Hematopoietic multipotent progenitor cell treated with erythropoietin and hydrocortisone succinate and interleukin-3 and kit ligand, for 4 days (in vitro differentiated cells): ENCODE measurements around the gene HP.
"Not testable (repeated sequence)": the region's sequence is repeated elsewhere in the genome, so short reads cannot be mapped to it uniquely, and the experiment has no call there.

Source experiments
- DNase-seq: peaks from one replicate; pipeline ENCODE4 v3.0.0-alpha.2; 2015

The HP gene

GRCh38 chr16:72043539-72043938, 10.8 kb upstream of the HP start:
- no peak for DNase-seq

GRCh38 chr16:72044296-72044695, 10.0 kb upstream of the HP start:
- DNase-seq: peak; percentile 47

- no peak for DNase-seq
Measured at GRCh38 chr16:72044825-72045359, 9.4 kb upstream of the HP start.

GRCh38 chr16:72049110-72049509, 5.2 kb upstream of the HP start:
- no peak for DNase-seq

GRCh38 chr16:72050769-72051464, 3.4 kb upstream of the HP start:
- DNase-seq: no peak

- DNase-seq: peak; percentile 59
Measured at GRCh38 chr16:72051818-72052217, 2.5 kb upstream of the HP start.

- no peak for DNase-seq
Measured at GRCh38 chr16:72055911-72056310, 1.6 kb downstream of the HP start.

GRCh38 chr16:72057313-72057712, 3.0 kb downstream of the HP start:
- DNase-seq: not testable (repeated sequence)

GRCh38 chr16:72059060-72059459, 4.8 kb downstream of the HP start:
- not testable (repeated sequence) for DNase-seq

- no peak for DNase-seq
Measured at GRCh38 chr16:72060405-72060804, 6.1 kb downstream of the HP start.

GRCh38 chr16:72061564-72061963, 7.3 kb downstream of the HP start:
- DNase-seq: no peak

GRCh38 chr16:72064361-72064894, 10.1 kb downstream of the HP start:
- DNase-seq: no peak

GRCh38 chr16:72066747-72067146, 12.4 kb downstream of the HP start:
- peak; percentile 77 for DNase-seq

GRCh38 chr16:72068930-72069329, 14.6 kb downstream of the HP start:
- no peak for DNase-seq

- DNase-seq: no peak
Measured at GRCh38 chr16:72072514-72073342, 18.4 kb downstream of the HP start.

- DNase-seq: no peak
Measured at GRCh38 chr16:72073560-72074230, 19.4 kb downstream of the HP start.

GRCh38 chr16:72075067-72075466, 20.8 kb downstream of the HP start:
- not testable (repeated sequence) for DNase-seq

- not testable (repeated sequence) for DNase-seq
Measured at GRCh38 chr16:72076991-72077706, 22.8 kb downstream of the HP start.

- no peak for DNase-seq
Measured at GRCh38 chr16:72083778-72084404, 29.6 kb downstream of the HP start.

- peak; percentile 25 for DNase-seq
Measured at GRCh38 chr16:72084445-72084844, 30.1 kb downstream of the HP start.

- no peak for DNase-seq
Measured at GRCh38 chr16:72085002-72085401, 30.7 kb downstream of the HP start.

GRCh38 chr16:72091217-72091616, 36.9 kb downstream of the HP start:
- no peak for DNase-seq
